Activated B cell treated with CpG ODN at 0.5 μM for 24 hours (primary cell): ENCODE measurements around the gene TAOK1. TPM values are rescaled to one million over a fixed set of nuclear protein-coding genes. Genes with fewer than 3 reads are reported as not detected.

Experiments
- ATAC-seq: fragments of 200-7000 bp; cut with Tn5 transposase; one replicate; pipeline ENCODE4 v1.10.0; 2021; ENCODE audit warnings: low read depth, mild to moderate bottlenecking, moderate library complexity
- CTCF ChIA-PET: fragments of 350-600 bp; sonication (Branson Sonifier 250); formaldehyde crosslinking; loops from one replicate; lab custom pipeline; 2021; ENCODE audit warnings: antibody characterized with exemption; lab: Charles Lee
- POLR2A ChIA-PET: fragments of 350-600 bp; sonication (Branson Sonifier 250); formaldehyde crosslinking; loops from one replicate; lab custom pipeline; 2021; ENCODE audit warnings: antibody characterized with exemption; lab: Charles Lee
- DNase-seq: peaks from one replicate; pipeline ENCODE4 v3.0.0; 2022
- H3K27ac Mint-ChIP-seq: one replicate; pipeline ENCODE4 v1.8.0; 2020; ENCODE audit warnings: mixed read lengths
- H3K27me3 Mint-ChIP-seq: one replicate; pipeline ENCODE4 v1.8.0; 2021; ENCODE audit warnings: mixed read lengths
- H3K36me3 Mint-ChIP-seq: one replicate; pipeline ENCODE4 v1.8.0; 2021; ENCODE audit warnings: low read depth, mixed read lengths
- H3K4me1 Mint-ChIP-seq: one replicate; pipeline ENCODE4 v1.8.0; 2021; ENCODE audit warnings: mixed read lengths
- H3K4me3 Mint-ChIP-seq: one replicate; pipeline ENCODE4 v1.8.0; 2020; ENCODE audit warnings: mild to moderate bottlenecking, mixed read lengths
- H3K9me3 Mint-ChIP-seq: one replicate; pipeline ENCODE4 v1.8.0; 2020; ENCODE audit warnings: mixed read lengths
- CTCF ChIP-seq: fragments of 200-600 bp; IDR thresholded peaks from one replicate; pipeline ENCODE4 v1.8.0; 2022; ENCODE audit warnings: antibody characterized with exemption, mild to moderate bottlenecking
- intact Hi-C: fragments of 100-400 bp; cut with micrococcal nuclease; formaldehyde crosslinking; loops from one replicate; pipeline ENCODE4 v1.15.1; 2024
- total RNA-seq: library from RNA; stranded (reverse); gene quantifications from 2 replicates; pipeline ENCODE4 v1.2.3, GENCODE V29; 2022

The TAOK1 gene
- total RNA-seq, 1 donor from 2014 or later: 55.5 TPM

- peaks cover 22% of the 10 kb centered on the region for H3K4me1 Mint-ChIP-seq
- no peak overlapping the region for H3K4me3 Mint-ChIP-seq
- intact Hi-C loops: no loop called here
- no peaks in the 10 kb centered on the region for H3K27me3 Mint-ChIP-seq
- DNase-seq (no peak), ATAC-seq (no peak)
- no peak for TF ChIP-seq CTCF
- H3K27ac Mint-ChIP-seq: no peak overlapping the region
- CTCF ChIA-PET: interaction anchor here (0.8 to 9.0 kb wide), 5 partner anchors 17 to 206 kb away, joined by 3 to 70 read pairs (median 6); partner anchors contain the start of gene ANKRD13B
- peaks cover 56% of the 10 kb centered on the region for H3K36me3 Mint-ChIP-seq
- POLR2A ChIA-PET: interaction anchor here (0.8 to 1.8 kb wide), 2 partner anchors 8 to 12 kb away, joined by 3 to 7 read pairs; no protein-coding TSS in a partner anchor
- no peaks in the 10 kb centered on the region for H3K9me3 Mint-ChIP-seq
These were observed 185.5 kb downstream of the TAOK1 start for GRCh38 chr17:29575511-29576213.

GRCh38 chr17:29576214-29577000, 186.2 kb downstream of the TAOK1 start:
- H3K9me3 Mint-ChIP-seq: no peaks in the 10 kb centered on the region
- intact Hi-C loops: no loop called here
- POLR2A ChIA-PET: interaction anchor here (0.7 to 1.8 kb wide), 3 partner anchors 9 to 14 kb away, joined by 3 to 7 read pairs (median 3); no protein-coding TSS in a partner anchor
- H3K27me3 Mint-ChIP-seq: no peaks in the 10 kb centered on the region
- peaks cover 56% of the 10 kb centered on the region for H3K36me3 Mint-ChIP-seq
- no peak for TF ChIP-seq CTCF
- H3K4me3 Mint-ChIP-seq: no peak overlapping the region
- ATAC-seq (no peak), DNase-seq (no peak)
- H3K4me1 Mint-ChIP-seq: peaks cover 21% of the 10 kb centered on the region
- CTCF ChIA-PET: interaction anchor here (1.3 to 9.0 kb wide), 5 partner anchors 16 to 206 kb away, joined by 3 to 70 read pairs (median 6); partner anchors contain the start of gene ANKRD13B
- no peak overlapping the region for H3K27ac Mint-ChIP-seq

- Mint-ChIP-seq H3K36me3 (peaks cover 56% of the 10 kb centered on the region), H3K4me1 (peaks cover 21% of the 10 kb centered on the region), H3K9me3 (no peaks in the 10 kb centered on the region), H3K4me3 (no peak overlapping the region), H3K27me3 (no peaks in the 10 kb centered on the region), H3K27ac (no peak overlapping the region)
- no peak for ATAC-seq
- TF ChIP-seq CTCF: no peak
- intact Hi-C loops: no loop called here
- POLR2A ChIA-PET: interaction anchor here (0.7 to 1.8 kb wide), 2 partner anchors 9 to 14 kb away, joined by 3 to 7 read pairs; no protein-coding TSS in a partner anchor
- no peak for DNase-seq
- CTCF ChIA-PET: interaction anchor here (1.3 to 9.0 kb wide), 4 partner anchors 16 to 40 kb away, joined by 3 to 70 read pairs (median 30); partner anchors contain the start of gene ANKRD13B
These were observed 186.8 kb downstream of the TAOK1 start for GRCh38 chr17:29577001-29577370.

GRCh38 chr17:29577385-29578211, 187.4 kb downstream of the TAOK1 start:
- CTCF ChIA-PET: interaction anchor here (1.3 to 9.0 kb wide), 4 partner anchors 15 to 41 kb away, joined by 3 to 70 read pairs (median 30); partner anchors contain the start of gene ANKRD13B
- Mint-ChIP-seq H3K27ac (no peak overlapping the region), H3K36me3 (peaks cover 62% of the 10 kb centered on the region), H3K9me3 (no peaks in the 10 kb centered on the region), H3K27me3 (no peaks in the 10 kb centered on the region), H3K4me1 (peaks cover 21% of the 10 kb centered on the region), H3K4me3 (no peak overlapping the region)
- DNase-seq (no peak), ATAC-seq (no peak)
- intact Hi-C loops: no loop called here
- POLR2A ChIA-PET: interaction anchor here (0.7 to 5.1 kb wide), 3 partner anchors 10 to 14 kb away, joined by 3 to 32 read pairs (median 7); partner anchors contain the start of gene ANKRD13B
- no peak for TF ChIP-seq CTCF
